HCT116 (cell line): ENCODE data around the gene E2F1. TPM values are rescaled to one million over a fixed set of nuclear protein-coding genes. Genes with fewer than 3 reads are reported as not detected.

ENCODE experiments used
- ATAC-seq: fragments of 200-7000 bp; cut with Tn5 transposase; 2 replicates; pipeline ENCODE4 v1.9.1; 2020; ENCODE audit warnings: mild to moderate bottlenecking, moderate library complexity
- BruUV-seq: library from RNA; stranded (reverse); fragments of 400-500 nt; replicated peaks from 2 replicates; lab custom pipeline; 2021; lab: Mats Ljungman, UMichigan
- CTCF ChIA-PET: fragments of 300-600 bp; sonication (Branson Sonifier 250); formaldehyde crosslinking; loops from one replicate; lab custom pipeline; 2021; ENCODE audit warnings: antibody characterized with exemption; lab: Charles Lee
- POLR2A ChIA-PET: fragments of 300-600, 350-600 bp; sonication (Branson Sonifier 250); formaldehyde crosslinking; loops from one replicate; lab custom pipeline; 2021; ENCODE audit warnings: antibody characterized with exemption; lab: Charles Lee
- RAD21 ChIA-PET, 2 experiments: fragments of 300-600 bp; sonication (Branson Sonifier 250); formaldehyde crosslinking; loops; one replicate each; lab custom pipeline; 2023; ENCODE audit warnings: low total read pairs in 2 of 2; ENCODE audit not compliant: uncharacterized antibody in 2 of 2, unreplicated experiment in 2 of 2, low non-redundant PET in 1 of 2; lab: Charles Lee
- DNase-seq: peaks from one replicate; pipeline ENCODE4 v3.0.0-alpha.2; 2010; ENCODE audit warnings: low read depth, low spot score
- H2AFZ ChIP-seq: fragments of 200-600 bp; shearing (Covaris generic), sonication (generic); 2 replicates; pipeline ENCODE4 v1.6.1; 2017; ENCODE audit warnings: low read depth, mixed run types, mixed read lengths, antibody characterized with exemption, low read length; ENCODE audit not compliant: poor library complexity, severe bottlenecking
- H3K27ac ChIP-seq: 2 replicates; pipeline ENCODE4 v1.5.1; 2012; ENCODE audit warnings: low read depth, low read length
- H3K27me3 ChIP-seq: fragments of 200-600 bp; sonication (generic); 2 replicates; pipeline ENCODE4 v1.6.1; 2016; ENCODE audit warnings: mixed run types, low read length, mixed read lengths; ENCODE audit not compliant: insufficient read depth
- H3K36me3 ChIP-seq, 2 experiments: fragments of 200-500 bp in 1 of 2; fragments of 200-600 bp in 1 of 2; sonication (Bioruptor generic) in 1 of 2; sonication (generic) in 1 of 2; 2 replicates each; pipeline versions ENCODE4 v1.5.1 to v1.6.1; 2014 to 2016; ENCODE audit warnings: low read length in 2 of 2, inconsistent platforms in 1 of 2, mixed read lengths in 1 of 2, mixed run types in 1 of 2; ENCODE audit not compliant: insufficient read depth in 2 of 2, control insufficient read depth in 1 of 2
- H3K4me1 ChIP-seq, 2 experiments: fragments of 200-600 bp in 1 of 2; sonication (generic) in 1 of 2; 2 replicates each; pipeline versions ENCODE4 v1.5.1 to v1.6.1; 2012 to 2017; ENCODE audit warnings: low read length in 2 of 2, inconsistent platforms in 1 of 2, mild to moderate bottlenecking in 1 of 2, mixed read lengths in 1 of 2, mixed run types in 1 of 2, moderate library complexity in 1 of 2; ENCODE audit not compliant: insufficient read depth in 2 of 2, control insufficient read depth in 1 of 2
- H3K4me2 ChIP-seq: fragments of 200-600 bp; sonication (generic); 2 replicates; pipeline ENCODE4 v1.6.1; 2017; ENCODE audit warnings: mixed run types, low read length, mixed read lengths
- H3K4me3 ChIP-seq, 2 experiments: fragments of 200-600 bp in 1 of 2; sonication (generic) in 1 of 2; replicated peaks in 1 of 2; 2 replicates each; pipeline ENCODE4 v1.5.1; 2011 to 2016; ENCODE audit warnings: low read length in 2 of 2, control low read depth in 1 of 2, low read depth in 1 of 2, mild to moderate bottlenecking in 1 of 2, mixed read lengths in 1 of 2, mixed run types in 1 of 2
- H3K79me2 ChIP-seq: fragments of 200-600 bp; sonication (generic); 2 replicates; pipeline ENCODE4 v1.6.1; 2017; ENCODE audit warnings: mild to moderate bottlenecking, mixed run types, low read length, moderate library complexity, mixed read lengths; ENCODE audit not compliant: insufficient read depth
- H3K9ac ChIP-seq: fragments of 200-600 bp; sonication (generic); 2 replicates; pipeline ENCODE4 v1.6.1; 2016; ENCODE audit warnings: low read length, mixed read lengths
- H3K9me2 ChIP-seq: fragments of 200-600 bp; sonication (generic), shearing (Covaris generic); 2 replicates; pipeline ENCODE4 v1.6.1; 2017; ENCODE audit warnings: mixed run types, mild to moderate bottlenecking, moderate library complexity; ENCODE audit not compliant: insufficient read depth
- H3K9me3 ChIP-seq, 2 experiments: fragments of 200-500 bp in 1 of 2; fragments of 200-600 bp in 1 of 2; sonication (Bioruptor generic) in 1 of 2; sonication (generic) in 1 of 2; 2 replicates each; pipeline ENCODE4 v1.6.1; 2014 to 2017; ENCODE audit warnings: low read length in 2 of 2, mixed read lengths in 2 of 2, inconsistent platforms in 1 of 2, low read depth in 1 of 2, mild to moderate bottlenecking in 1 of 2, mixed run types in 1 of 2, moderate library complexity in 1 of 2; ENCODE audit not compliant: control insufficient read depth in 1 of 2, insufficient read depth in 1 of 2
- H4K20me1 ChIP-seq: fragments of 200-600 bp; sonication (generic), shearing (Covaris generic); 2 replicates; pipeline ENCODE4 v1.6.1; 2017; ENCODE audit warnings: mixed run types, mild to moderate bottlenecking, moderate library complexity; ENCODE audit not compliant: insufficient read depth
- EGR1 ChIP-seq: IDR thresholded peaks from 2 replicates; pipeline ENCODE4 v1.6.1; 2012; ENCODE audit warnings: low read depth
- EZH2 ChIP-seq: fragments of 200-600 bp; sonication (generic); IDR thresholded peaks from 2 replicates; pipeline ENCODE4 v1.6.1; 2017; ENCODE audit warnings: antibody characterized with exemption, mixed run types
- FOSL1 ChIP-seq: IDR thresholded peaks from 2 replicates; pipeline ENCODE4 v1.6.1; 2012; ENCODE audit warnings: low read depth
- JUND ChIP-seq: IDR thresholded peaks from 2 replicates; pipeline ENCODE4 v1.6.1; 2012
- POLR2A ChIP-seq: IDR thresholded peaks from 2 replicates; pipeline ENCODE4 v1.7.0; 2011; ENCODE audit warnings: borderline replicate concordance; ENCODE audit not compliant: insufficient read depth, insufficient read length; ENCODE audit errors: extremely low read depth
- POLR2AphosphoS5 ChIP-seq: IDR thresholded peaks from 2 replicates; pipeline ENCODE4 v1.6.1; 2011; ENCODE audit warnings: mild to moderate bottlenecking, low read depth, low read length, moderate library complexity
- SIN3A ChIP-seq: IDR thresholded peaks from 2 replicates; pipeline ENCODE4 v1.6.1; 2012; ENCODE audit warnings: low read depth
- SRF ChIP-seq: IDR thresholded peaks from 2 replicates; pipeline ENCODE4 v1.6.1; 2012; ENCODE audit warnings: low read depth
- TCF7L2 ChIP-seq: IDR thresholded peaks from 2 replicates; pipeline ENCODE4 v1.7.0; 2011; ENCODE audit warnings: borderline replicate concordance, inconsistent platforms; ENCODE audit not compliant: insufficient read depth, insufficient read length; ENCODE audit errors: extremely low read depth
- YY1 ChIP-seq: IDR thresholded peaks from 2 replicates; pipeline ENCODE4 v1.6.1; 2011; ENCODE audit warnings: low read length, low read depth, moderate library complexity, mild to moderate bottlenecking; ENCODE audit not compliant: insufficient replicate concordance; ENCODE audit errors: extremely low read depth
- ZNF274 ChIP-seq: fragments of 200-500 bp; sonication (Bioruptor generic); IDR thresholded peaks from 2 replicates; pipeline ENCODE4 v1.6.1; 2014; ENCODE audit warnings: mild to moderate bottlenecking, low read depth, low read length, inconsistent platforms
- intact Hi-C: fragments of 100-400 bp; cut with micrococcal nuclease; formaldehyde crosslinking; loops from 2 replicates; pipeline ENCODE4 v1.10.0; 2022
- total RNA-seq: library from RNA; stranded (reverse); gene quantifications from one replicate; pipeline ENCODE4 v1.2.1, GENCODE V29; 2021; ENCODE audit not compliant: unreplicated experiment
- TF ChIP-seq, protein P1 (sequence below), 3 experiments: fragments of 200-600 bp in 1 of 3; sonication (generic) in 1 of 3; IDR thresholded peaks in 2 of 3; conservative IDR thresholded peaks in 1 of 3; 2 replicates each; pipeline ENCODE4 v1.5.1; 2012 to 2017; ENCODE audit warnings: low read depth in 2 of 3, low read length in 2 of 3, antibody characterized with exemption in 1 of 3, borderline replicate concordance in 1 of 3, control low read depth in 1 of 3, mild to moderate bottlenecking in 1 of 3, mixed read lengths in 1 of 3, mixed run types in 1 of 3, moderate library complexity in 1 of 3; ENCODE audit not compliant: insufficient read depth in 1 of 3
- TF ChIP-seq, protein P2 (sequence below): IDR thresholded peaks from 2 replicates; pipeline ENCODE4 v1.6.1; 2012
- TF ChIP-seq, protein P3 (sequence below): IDR thresholded peaks from 2 replicates; pipeline ENCODE4 v1.6.1; 2012
- TF ChIP-seq, protein P4 (sequence below): IDR thresholded peaks from 2 replicates; pipeline ENCODE4 v1.6.1; 2012; ENCODE audit warnings: low read depth

Gene E2F1
- total RNA-seq, 1 experiment from 2014 or later = 30.9 TPM

DNA sequence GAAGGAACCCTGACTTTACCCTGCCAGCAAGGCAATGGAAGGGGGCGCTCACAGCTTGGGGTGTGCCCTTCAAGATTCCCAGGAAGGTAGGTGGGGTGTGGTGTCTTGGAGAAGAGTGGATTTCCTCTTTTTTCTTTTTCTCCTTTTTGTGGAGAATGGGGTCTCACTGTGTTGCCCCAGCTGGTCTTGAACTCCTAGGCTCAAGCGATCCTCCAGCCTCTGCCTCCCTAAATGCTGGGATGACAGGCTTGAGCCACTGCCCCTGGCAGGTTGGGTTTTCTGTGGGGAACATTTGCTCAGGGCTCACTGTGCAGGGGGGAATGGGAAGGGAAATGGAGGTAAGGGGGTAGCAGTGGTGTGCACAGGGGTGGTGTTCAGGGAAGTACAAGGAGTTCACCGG is 41.6 kb upstream of the E2F1 start:
- Histone ChIP-seq H3K27me3 (no peaks in the 10 kb centered on the region), H4K20me1 (no peaks in the 10 kb centered on the region), H3K9me3 (no peaks in the 10 kb centered on the region), H2AFZ (no peak overlapping the region), H3K4me3 (no peak overlapping the region), H3K4me2 (no peak overlapping the region), H3K9me2 (no peaks in the 10 kb centered on the region), H3K27ac (no peak overlapping the region), H3K36me3 (no peaks in the 10 kb centered on the region), H3K9ac (no peak overlapping the region), H3K79me2 (no peaks in the 10 kb centered on the region), H3K4me1 (peaks cover 6 to 12% of the 10 kb centered on the region in 2 experiments)
- RAD21 ChIA-PET = no interaction called here
- no peak for DNase-seq
- TF ChIP-seq, protein P1, sequence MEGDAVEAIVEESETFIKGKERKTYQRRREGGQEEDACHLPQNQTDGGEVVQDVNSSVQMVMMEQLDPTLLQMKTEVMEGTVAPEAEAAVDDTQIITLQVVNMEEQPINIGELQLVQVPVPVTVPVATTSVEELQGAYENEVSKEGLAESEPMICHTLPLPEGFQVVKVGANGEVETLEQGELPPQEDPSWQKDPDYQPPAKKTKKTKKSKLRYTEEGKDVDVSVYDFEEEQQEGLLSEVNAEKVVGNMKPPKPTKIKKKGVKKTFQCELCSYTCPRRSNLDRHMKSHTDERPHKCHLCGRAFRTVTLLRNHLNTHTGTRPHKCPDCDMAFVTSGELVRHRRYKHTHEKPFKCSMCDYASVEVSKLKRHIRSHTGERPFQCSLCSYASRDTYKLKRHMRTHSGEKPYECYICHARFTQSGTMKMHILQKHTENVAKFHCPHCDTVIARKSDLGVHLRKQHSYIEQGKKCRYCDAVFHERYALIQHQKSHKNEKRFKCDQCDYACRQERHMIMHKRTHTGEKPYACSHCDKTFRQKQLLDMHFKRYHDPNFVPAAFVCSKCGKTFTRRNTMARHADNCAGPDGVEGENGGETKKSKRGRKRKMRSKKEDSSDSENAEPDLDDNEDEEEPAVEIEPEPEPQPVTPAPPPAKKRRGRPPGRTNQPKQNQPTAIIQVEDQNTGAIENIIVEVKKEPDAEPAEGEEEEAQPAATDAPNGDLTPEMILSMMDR (IDR thresholded peaks at IDR 0.05 in 2 of 3, conservative IDR thresholded peaks at IDR 0.05 in 1 of 3; ENCODE audit: borderline replicate concordance in 1 of 3, insufficient read depth in 1 of 3, low read depth in 2 of 3, low read length in 2 of 3) = no peak
- TF ChIP-seq POLR2AphosphoS5 (no peak), ZNF274 (no peak), YY1 (no peak), JUND (no peak), EZH2 (no peak), SIN3A (no peak), TCF7L2 (no peak), POLR2A (no peak), SRF (no peak), EGR1 (no peak), FOSL1 (no peak)
- TF ChIP-seq, protein P2, sequence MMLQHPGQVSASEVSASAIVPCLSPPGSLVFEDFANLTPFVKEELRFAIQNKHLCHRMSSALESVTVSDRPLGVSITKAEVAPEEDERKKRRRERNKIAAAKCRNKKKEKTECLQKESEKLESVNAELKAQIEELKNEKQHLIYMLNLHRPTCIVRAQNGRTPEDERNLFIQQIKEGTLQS = no peak
- TF ChIP-seq, protein P3, sequence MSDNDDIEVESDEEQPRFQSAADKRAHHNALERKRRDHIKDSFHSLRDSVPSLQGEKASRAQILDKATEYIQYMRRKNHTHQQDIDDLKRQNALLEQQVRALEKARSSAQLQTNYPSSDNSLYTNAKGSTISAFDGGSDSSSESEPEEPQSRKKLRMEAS = no peak
- TF ChIP-seq, protein P4, sequence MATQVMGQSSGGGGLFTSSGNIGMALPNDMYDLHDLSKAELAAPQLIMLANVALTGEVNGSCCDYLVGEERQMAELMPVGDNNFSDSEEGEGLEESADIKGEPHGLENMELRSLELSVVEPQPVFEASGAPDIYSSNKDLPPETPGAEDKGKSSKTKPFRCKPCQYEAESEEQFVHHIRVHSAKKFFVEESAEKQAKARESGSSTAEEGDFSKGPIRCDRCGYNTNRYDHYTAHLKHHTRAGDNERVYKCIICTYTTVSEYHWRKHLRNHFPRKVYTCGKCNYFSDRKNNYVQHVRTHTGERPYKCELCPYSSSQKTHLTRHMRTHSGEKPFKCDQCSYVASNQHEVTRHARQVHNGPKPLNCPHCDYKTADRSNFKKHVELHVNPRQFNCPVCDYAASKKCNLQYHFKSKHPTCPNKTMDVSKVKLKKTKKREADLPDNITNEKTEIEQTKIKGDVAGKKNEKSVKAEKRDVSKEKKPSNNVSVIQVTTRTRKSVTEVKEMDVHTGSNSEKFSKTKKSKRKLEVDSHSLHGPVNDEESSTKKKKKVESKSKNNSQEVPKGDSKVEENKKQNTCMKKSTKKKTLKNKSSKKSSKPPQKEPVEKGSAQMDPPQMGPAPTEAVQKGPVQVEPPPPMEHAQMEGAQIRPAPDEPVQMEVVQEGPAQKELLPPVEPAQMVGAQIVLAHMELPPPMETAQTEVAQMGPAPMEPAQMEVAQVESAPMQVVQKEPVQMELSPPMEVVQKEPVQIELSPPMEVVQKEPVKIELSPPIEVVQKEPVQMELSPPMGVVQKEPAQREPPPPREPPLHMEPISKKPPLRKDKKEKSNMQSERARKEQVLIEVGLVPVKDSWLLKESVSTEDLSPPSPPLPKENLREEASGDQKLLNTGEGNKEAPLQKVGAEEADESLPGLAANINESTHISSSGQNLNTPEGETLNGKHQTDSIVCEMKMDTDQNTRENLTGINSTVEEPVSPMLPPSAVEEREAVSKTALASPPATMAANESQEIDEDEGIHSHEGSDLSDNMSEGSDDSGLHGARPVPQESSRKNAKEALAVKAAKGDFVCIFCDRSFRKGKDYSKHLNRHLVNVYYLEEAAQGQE = no peak
- CTCF ChIA-PET = no interaction called here
- no peak for ATAC-seq
- POLR2A ChIA-PET = no interaction called here
- no TSS peak for BruUV-seq
- intact Hi-C loops = no loop called here
